Medulla oblongata (tissue), 1 donor: ENCODE results near the gene SLCO1A2.
A peak's percentile ranks its signal among the peaks of the same experiment; 100 is the strongest.

Experiments
- DNase-seq: peaks from one replicate; pipeline ENCODE4 v3.0.0-alpha.2; 2015; ENCODE audit errors: extremely low spot score

SLCO1A2 gene

DNA sequence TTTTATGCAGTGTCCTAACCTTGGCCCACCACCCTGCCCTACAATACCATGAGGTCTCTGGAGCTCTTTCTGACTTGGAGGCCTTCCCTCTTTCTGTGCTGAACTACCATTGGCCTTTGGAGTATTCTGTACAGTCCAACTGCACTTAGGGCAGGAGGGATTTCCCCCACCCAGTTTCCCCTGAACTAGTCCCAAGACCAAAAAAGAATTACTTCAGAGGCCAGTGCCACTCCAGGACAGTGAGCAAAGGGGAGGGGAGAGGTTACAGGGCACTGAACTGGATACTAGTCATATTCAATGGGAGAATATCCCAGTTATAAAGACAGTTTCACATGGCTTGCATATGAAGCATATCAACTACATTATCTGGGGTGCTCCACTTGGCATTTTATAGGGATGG lies 6.1 kb downstream of the SLCO1A2 start:
- DNase-seq: no peak

DNA sequence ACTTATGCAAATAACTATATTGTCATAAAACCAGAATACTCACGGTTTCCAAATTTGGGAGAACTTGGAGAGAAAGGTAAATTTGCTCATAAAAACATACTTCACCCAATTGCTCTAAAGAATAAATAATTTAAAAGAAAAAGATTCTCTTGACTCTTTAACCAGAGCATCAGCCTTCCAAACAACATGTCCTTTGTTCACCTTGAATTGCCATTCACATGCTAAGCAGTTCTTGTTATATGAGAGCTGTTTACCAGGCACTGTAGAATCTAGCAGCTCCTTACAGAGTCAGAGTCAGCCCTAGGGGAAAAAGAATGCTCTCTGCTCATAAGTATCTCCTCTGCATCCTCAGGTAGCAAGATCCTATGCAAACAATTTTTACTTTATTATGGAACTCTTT lies 10.2 kb downstream of the SLCO1A2 start:
- DNase-seq: peak; percentile 90

DNA sequence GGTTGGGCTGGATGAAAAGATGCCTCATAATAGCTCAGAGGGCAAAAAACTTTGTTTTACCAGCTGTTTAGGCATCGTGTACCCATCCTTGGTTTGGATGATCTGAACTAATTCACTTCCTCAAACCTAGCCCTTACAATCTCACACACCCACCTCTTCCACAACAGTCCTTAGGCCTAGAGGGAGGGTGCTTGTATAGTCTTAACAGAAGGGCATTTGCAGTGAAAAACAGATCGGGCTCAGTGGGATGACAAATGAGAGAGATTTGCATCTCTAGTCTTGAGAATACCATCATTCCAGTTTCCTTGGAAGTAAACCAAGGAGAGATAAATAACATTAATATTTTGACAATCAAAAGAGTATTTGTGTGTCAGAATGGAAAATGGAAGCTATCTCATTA lies 11.0 kb downstream of the SLCO1A2 start:
- peak; percentile 47 for DNase-seq

DNA sequence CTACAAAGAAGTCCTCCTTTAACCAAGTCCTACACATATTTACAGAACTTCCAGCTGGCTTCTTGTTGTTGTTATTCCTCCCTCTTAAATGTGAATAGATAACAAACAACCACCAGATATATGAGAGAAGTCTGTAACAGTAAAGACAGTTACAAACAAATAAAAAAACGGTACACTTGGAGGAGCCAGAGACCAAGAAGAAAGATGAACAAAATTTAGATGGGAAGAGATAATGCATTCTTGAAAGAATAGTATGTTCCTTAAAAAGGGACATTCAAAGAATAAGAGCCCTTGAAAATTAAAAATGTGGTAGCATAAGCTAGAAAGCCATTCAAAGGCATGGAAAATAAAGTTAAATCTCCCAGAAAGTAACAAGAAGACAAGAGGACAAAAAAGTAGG lies 25.9 kb downstream of the SLCO1A2 start:
- DNase-seq: no peak

DNA sequence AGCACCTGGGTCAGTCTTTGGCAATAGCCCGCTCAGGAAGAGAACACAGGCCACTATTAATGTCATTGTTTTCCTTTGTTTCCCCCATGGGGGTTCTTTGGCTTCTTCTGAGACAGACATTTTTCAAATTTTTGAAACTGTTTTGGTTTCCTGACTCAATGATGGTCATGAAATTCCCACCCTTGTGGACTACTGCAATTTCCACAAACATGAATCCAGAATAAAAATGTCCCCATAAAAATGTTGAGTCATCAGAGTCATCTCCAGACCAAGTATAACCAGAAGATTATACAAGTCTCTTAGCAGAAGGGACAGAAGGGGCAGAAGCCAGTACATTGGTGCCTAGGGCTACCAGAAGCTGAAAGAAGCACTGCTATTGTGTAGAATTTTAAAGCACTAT lies 29.1 kb downstream of the SLCO1A2 start:
- no peak for DNase-seq

DNA sequence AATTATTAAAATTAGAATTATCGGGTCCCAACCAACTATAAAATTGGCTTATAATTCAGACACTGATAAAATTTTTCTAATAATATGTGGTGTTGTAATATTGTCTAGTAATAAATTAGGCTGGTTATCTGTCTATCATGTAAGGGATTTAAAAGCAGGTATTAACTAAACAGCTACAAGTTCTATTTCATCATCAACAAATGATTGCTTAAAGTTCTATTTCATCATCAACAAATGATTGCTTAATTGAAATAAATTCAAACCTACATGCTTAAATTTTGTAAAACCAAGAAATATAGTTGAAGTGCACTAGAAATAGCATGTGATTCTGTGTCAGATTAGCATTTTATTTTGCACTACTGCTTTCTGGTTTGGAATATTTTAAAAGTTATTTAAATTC lies 34.1 kb downstream of the SLCO1A2 start:
- DNase-seq: no peak

DNA sequence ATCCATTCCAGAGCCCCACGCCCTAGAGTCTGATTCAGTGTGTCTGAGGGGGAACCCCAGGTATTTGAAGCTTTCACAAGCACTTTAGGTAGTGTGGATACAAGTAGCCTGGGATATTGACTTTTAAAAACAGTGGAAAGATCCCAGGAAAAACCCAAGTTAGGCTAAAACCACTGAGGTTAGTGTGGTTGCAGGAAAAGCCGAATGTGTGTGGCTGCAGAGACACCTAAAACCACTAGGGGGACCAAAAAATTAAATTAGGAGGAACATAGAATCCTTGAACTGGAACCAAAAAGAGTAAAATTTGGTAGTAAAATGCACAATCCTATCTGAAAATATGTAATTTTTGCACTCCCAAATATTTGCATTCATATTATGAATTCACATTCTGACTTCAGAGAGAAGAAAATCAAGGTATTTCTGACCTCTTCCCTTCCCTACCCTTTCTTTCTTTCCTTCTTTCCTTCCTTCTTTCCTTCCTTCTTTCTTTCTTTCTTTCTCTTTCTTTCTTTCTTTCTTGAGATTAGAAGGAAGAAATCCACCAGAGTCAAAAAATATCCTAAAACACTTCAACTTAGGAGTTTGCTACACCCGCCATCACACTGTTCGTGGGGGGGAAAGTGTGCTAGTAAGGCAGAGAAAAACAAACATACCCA lies 37.8 kb downstream of the SLCO1A2 start:
- peak; percentile 29 for DNase-seq

DNA sequence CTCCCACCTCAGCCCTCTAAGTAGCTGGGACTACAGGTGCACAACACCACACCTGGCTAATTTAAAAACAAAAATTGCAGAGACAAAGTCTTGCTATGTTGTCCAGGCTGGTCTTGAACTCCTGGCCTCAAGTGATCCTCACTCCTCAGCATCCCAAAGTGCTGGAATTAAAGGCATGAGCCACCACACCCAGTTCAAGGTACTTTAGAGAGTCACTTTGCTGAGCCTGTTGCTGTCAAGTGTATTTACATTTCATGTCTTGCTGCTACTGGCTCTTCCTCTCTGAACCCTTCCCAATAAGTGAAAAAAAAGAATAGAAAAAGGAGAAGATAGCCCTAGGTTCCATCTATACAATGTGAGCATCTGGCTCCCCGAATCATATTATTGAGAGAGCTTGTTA lies 38.4 kb downstream of the SLCO1A2 start:
- DNase-seq: no peak

DNA sequence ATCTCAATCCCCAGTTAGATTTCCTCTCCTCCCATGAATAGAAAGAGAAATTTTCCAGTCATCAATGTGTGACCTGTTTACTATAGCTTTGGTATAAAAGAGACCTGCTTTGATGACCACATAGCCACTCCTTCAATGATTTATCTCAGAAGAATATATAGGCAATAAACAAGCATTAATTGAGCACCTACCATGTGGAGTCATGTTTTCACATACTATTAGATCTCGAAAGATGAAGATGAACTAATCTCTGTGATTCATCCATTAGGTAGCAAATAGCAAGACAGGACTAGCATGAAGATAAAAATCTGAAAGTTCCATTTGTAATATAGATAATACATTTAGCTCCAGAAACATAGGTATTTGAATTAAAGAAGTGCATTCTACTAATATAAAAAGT lies 40.5 kb downstream of the SLCO1A2 start:
- DNase-seq: no peak

DNA sequence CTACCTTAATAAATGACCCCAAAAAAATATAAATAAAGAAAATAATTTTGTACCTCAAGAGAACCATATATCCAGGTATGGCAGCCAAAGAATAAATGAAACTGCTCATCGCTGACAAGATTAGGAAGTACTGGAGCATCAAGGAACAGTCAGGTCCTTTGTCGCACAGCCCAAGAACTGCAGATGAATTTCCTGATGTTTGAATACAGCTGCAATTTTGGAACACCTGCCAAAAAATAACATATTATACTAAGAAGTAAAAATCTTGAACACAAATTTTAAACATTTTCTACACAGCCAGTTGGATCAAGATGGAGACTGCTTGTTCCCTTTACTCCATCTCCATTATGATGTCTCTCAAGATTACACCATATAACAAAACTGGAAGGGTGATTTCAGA lies 42.6 kb downstream of the SLCO1A2 start:
- DNase-seq: no peak

DNA sequence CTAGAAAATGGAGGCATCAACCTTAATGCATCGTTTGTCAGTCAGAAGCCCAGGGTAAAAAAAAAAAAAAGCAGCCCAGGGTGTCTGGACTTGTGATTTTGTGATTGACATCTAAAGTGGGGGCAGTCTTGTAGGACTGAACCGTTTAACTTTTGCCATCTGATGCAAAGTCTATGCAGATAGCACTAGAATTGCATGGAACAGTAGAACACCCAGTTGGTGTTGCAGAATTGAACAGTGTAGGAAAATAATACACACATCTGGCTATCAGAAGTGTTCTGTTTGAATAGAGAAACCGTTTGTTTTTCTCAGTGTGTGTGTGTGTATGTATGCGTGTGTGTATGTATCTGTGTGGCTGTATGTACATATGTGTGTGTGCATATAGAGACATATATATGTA lies 45.0 kb downstream of the SLCO1A2 start:
- DNase-seq: no peak

DNA sequence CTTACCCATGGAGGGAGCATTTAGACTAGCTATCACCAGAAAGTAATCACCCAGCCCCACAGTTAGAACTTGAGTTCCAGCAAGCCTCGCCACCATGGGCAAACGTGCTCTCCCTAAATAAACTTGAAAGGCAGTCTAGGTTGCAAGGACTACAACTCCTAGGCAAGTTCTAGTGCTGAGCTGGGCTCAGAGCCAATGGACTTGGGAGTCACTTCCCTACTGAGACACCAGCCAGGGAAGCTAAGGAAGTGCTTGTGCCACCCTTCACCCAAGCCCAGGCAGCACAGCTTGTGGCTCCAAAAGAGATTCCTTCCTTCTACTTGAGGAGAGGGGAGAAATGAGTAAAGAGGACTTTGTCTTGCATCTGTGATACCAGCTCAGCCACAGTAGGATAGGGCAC lies 57.9 kb downstream of the SLCO1A2 start:
- peak; percentile 14 for DNase-seq

DNA sequence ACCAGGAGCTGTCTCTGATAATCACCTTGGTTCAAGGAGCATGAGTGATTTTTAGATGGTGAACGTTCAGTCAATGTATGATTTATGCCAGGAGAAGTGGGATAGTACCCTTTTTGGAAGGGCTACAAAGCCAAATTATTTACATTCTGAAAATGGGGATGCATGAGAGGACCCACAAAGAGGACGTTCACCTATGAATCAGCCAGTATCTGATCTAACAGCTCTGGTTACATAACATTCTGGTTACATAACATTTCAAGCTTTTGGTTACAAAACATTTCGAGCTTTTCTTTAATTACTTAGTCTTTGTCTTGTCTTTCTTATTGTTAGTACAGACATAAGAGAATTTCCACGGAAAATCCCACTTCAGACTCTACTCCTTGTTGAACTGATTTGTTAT lies 68.8 kb downstream of the SLCO1A2 start:
- no peak for DNase-seq

DNA sequence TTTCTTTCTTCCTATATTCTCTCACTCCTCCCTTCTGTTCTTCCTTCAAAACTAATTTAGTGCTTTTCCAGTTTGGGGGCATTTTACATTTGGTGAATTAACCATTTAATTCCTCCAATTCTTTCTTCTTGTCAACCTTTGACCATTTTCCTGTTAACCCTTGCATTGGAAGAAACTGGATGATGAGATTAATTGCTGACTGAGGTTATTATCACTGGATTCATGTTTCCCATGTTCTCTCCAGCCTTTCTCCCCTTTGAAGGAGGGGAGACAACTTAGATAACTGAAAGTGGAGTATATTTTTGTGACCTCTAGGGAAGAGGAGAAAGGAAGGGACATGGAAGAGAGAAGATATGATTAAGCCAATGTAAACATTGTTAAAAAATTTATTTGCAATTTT lies 70.5 kb downstream of the SLCO1A2 start:
- DNase-seq: no peak

DNA sequence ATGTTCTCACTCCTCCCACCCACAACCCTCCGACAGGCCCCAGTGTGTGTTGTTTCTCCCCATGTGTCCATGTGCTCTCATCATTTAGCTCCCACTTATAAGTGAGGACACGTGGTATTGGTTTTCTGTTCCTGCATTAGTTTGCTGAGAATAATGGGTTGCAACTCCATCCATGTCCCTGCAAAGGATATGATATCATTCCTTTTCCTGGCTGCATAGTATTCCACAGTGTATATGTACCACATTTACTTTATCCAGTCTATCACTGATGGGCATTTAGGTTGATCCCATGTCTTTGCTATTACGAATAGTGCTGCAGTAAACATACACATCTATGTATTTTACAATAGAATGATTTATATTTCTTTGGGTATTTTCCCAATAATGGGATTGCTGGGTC lies 77.5 kb downstream of the SLCO1A2 start:
- DNase-seq: no peak

DNA sequence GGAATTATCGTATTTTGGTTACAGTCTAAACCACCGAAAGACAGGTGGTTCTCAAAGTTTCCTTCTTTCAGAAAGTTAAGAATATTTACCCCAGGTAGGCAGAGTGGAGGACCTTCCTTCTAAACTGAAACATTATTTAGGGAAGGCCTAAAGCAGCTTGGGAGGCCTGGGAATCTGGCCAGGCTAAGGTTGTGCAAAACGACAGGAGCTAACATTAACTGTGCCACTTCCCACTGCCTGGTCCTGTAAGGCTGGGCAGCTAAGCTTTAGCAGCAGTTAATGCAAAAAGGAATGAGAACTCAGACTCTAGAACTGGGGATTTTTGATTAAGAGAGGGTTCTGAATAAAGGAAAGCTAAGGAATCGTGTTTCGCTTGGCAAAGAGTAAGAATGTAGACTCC lies 82.6 kb downstream of the SLCO1A2 start:
- DNase-seq: no peak

DNA sequence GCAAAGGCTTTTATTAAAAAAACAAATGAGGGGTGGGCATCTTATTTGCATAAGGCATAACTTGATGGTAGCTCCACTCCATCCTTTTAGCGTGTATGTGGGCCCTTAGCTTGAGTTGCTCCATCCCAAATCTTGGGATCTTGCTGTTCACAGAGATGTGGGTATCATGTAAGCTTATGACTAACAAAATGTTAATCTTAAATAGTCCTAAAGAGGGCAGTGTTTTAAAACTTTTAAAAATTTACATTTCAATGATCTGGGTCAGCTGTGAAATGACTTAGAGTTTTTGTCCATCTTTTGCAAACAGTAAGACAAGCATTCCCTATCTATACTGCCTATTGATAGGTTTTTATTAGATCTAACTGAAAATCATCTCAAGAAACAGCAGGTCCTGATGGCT lies 86.0 kb downstream of the SLCO1A2 start:
- peak; percentile 32 for DNase-seq

DNA sequence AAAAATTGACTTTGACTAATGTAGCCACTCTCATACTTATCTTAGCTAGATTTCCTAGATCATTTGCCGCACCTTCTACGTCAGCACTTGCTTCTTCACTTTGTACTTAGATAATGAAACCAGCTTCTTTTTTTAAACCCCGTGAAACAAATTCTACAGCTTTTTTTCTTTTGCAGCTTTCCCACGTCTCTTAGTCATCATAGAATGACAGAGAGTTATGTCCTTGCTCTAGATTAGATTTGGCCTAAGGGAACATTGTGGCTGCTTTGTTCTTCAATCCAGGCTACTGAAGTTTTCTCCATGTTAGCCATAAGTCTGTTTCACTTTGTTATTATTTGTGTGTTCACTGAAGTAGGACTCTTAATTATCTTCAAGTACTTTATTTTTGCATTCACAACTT lies 94.9 kb downstream of the SLCO1A2 start:
- no peak for DNase-seq

DNA sequence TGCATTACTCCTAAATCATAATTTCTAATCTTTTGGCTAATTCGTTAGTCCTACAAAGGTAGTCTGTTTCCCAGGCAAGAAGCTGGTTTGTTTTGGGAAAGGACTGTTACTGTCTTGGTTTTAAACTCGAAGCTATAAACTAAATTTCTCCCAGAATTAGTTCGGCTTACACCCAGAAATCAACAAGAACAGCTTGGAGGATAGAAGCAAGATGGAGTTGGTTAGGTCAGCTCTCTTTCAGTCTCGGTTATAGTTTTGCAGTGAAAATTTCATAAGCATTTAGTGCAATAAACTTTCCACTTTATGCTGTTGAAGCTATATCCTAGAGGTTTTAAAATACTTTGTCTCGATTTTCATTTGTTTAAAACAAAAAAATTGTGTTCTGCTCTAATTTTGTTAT lies 100.3 kb downstream of the SLCO1A2 start:
- DNase-seq: no peak

DNA sequence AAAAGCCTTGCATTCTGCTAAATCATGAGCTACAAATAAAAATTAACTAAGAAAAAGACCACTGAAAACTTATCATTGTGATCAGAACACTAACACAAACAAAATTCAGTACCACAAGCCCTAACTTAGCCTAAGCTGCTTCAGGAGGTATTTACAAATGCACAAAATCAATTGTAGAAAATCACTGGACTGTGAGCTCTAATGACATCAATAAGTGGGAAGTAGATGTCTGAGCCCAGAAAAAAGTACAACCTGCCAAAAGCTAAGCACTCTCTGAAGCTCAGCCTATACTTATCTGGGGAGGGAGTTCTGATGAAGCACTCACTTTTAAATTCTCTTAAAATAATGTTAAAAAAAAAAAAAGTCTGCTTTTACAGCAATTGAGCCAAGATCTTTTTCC lies 110.8 kb downstream of the SLCO1A2 start:
- DNase-seq: peak; percentile 47

DNA sequence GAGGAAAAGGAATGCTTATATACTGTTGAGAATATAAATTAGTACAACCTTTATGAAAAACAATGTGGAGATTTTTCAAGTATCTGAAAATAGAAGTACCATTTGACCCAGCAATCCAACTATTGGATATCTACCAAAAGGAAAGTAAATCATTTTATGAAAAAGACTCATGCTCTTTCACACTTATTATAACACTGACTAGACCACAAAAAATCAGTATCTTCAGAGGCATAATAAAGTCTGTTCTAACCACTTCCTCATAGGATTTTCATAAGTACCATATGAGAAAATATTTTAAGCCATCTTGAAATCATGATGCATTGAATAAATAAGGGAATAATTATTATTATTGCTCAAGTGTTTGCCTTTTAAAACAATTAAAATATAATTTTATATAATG lies 112.9 kb downstream of the SLCO1A2 start:
- no peak for DNase-seq

DNA sequence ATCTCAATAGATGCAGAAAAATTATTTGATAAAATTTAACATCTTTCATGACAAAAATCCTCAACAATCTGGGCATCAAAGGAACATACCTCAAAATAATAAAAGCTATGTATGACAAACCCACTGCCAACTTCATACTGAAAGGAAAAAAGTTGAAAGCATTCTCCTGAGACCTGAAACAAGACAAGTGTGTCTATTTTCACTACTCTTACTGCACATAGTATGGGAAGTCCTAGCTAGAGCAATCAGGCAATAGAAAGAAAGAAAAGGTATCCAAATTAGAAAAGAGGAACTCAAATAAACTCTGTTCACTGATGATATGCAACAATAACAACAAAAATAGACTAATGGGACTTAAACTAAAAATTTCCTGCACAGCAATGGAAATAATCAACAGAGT lies 113.6 kb downstream of the SLCO1A2 start:
- DNase-seq: no peak

DNA sequence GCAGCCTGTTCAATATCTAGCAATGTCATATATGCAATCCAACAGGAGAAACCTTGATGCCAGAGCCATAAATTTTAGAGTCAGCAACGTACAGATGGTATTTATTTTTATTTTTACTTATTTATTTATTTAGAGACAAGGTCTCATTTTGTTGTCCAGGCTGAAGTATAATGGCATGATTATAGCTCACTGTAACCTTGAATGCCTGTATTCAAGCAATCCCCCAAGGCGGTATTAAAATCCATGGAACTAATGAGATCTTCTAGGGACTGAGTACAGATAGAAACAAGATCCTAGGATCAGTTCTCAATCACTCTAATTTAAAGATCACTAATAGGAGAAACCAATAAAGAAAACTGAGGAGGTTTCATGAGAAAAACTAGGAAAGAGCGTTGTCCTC lies 114.5 kb downstream of the SLCO1A2 start:
- DNase-seq: no peak

DNA sequence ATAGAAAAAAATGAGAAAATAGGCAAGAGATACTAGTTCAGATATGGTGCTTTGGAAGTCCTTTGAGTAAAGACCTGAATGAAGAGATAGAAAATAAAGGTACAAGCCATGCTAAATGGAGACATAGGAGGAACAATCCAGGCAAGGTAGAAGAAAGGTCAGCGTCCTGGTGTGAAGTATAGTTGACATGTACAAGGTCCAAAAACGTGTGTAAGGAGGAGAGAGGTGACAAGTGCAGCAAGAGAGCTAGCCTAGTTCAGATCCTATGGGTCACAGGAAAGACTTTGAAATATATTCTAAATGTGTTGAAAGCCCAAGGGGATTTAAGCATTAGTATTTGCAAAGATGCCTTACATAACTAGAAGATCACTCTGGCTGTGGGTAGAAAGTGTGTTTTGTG lies 115.5 kb downstream of the SLCO1A2 start:
- DNase-seq: no peak
